C4-2B (cell line): ENCODE results near the gene CDR2L.

Experiments
- CTCF ChIP-seq: fragments of 450-650 bp; conservative IDR thresholded peaks from 2 replicates; pipeline ENCODE4 v1.5.1; 2017; ENCODE audit warnings: mild to moderate bottlenecking
- ZFX ChIP-seq: fragments of 450-650 bp; IDR thresholded peaks from 2 replicates; pipeline ENCODE4 v1.6.1; 2017

- TF ChIP-seq CTCF (no peak), ZFX (no peak)
Measured at GRCh38 chr17:74950207-74950606, 37.2 kb upstream of the CDR2L start.
